Thyroid gland (tissue), 4 donors: Measurements from ENCODE around the gene CD200. TPM values are rescaled to one million over a fixed set of nuclear protein-coding genes. Genes with fewer than 3 reads are reported as not detected.
A peak's percentile ranks its signal among the peaks of the same experiment; 100 is the strongest.

Experiments
- DNase-seq, 2 donors: peaks; one replicate each; pipeline ENCODE4 v3.0.0-alpha.2; 2019
- H3K27ac ChIP-seq, 3 donors: fragments of 200-600 bp; sonication (generic); 1 replicate in 2 of 3; 2 replicates in 1 of 3; pipeline ENCODE4 v1.5.1; 2016 to 2019; ENCODE audit warnings: mild to moderate bottlenecking in 1 of 3, moderate library complexity in 1 of 3
- H3K27me3 ChIP-seq: fragments of 200-600 bp; sonication (generic); one replicate; pipeline ENCODE4 v1.5.1; 2019
- H3K36me3 ChIP-seq, 2 donors: fragments of 200-600 bp; sonication (generic); one replicate each; pipeline ENCODE4 v1.5.1; 2016 to 2019
- H3K4me1 ChIP-seq, 2 donors: fragments of 200-600 bp; sonication (generic); one replicate each; pipeline ENCODE4 v1.5.1; 2017 to 2019
- H3K4me3 ChIP-seq, 3 donors: fragments of 200-600 bp; sonication (generic); replicated peaks in 1 of 3; 1 replicate in 2 of 3; 2 replicates in 1 of 3; pipeline ENCODE4 v1.5.1; 2016; ENCODE audit warnings: mild to moderate bottlenecking in 1 of 3
- H3K9me3 ChIP-seq: fragments of 200-600 bp; sonication (generic); one replicate; pipeline ENCODE4 v1.5.1; 2017
- CTCF ChIP-seq, 6 experiments: fragments of 200-600 bp in 3 of 6; fragments of 450-650 bp in 3 of 6; sonication (generic) in 3 of 6; IDR thresholded peaks; one replicate each; pipeline ENCODE4 v1.5.1; 2016 to 2019; ENCODE audit warnings: antibody characterized with exemption in 6 of 6, mild to moderate bottlenecking in 2 of 6, inconsistent platforms in 1 of 6, moderate library complexity in 1 of 6
- POLR2A ChIP-seq, 2 donors: fragments of 450-650 bp; IDR thresholded peaks; one replicate each; pipeline ENCODE4 v1.6.1; 2017; ENCODE audit warnings: antibody characterized with exemption in 2 of 2, mild to moderate bottlenecking in 2 of 2, moderate library complexity in 1 of 2
- WGBS, 2 donors: methylation state at CpG; one replicate each; pipeline ENCODE4 v1.1.5; 2017; 5-methylcytosine and 5-hydroxymethylcytosine counted together
- intact Hi-C: fragments of 100-400 bp; cut with DNase I; formaldehyde crosslinking; loops from one replicate; pipeline ENCODE4 v1.15.1; 2023
- total RNA-seq, 4 donors: library from RNA; depleted of rRNA; stranded (reverse); fragments of >200 nt; gene quantifications; one replicate each; pipeline ENCODE4 v1.2.3, GENCODE V29; 2016

Gene CD200
- total RNA-seq, 4 donors from 2014 or later: 13.2 to 18.7 (median 15.8) TPM

- 81% methylated on average over 2 of the region's 2 CpGs for WGBS, 2 donors
- H3K27me3 ChIP-seq: no peaks in the 10 kb centered on the region
- TF ChIP-seq POLR2A (IDR thresholded peaks at IDR 0.05) (no peak), CTCF (IDR thresholded peaks at IDR 0.05) (no peak)
Measured at GRCh38 chr3:112350018-112350810, 17.3 kb downstream of the CD200 start.

DNA sequence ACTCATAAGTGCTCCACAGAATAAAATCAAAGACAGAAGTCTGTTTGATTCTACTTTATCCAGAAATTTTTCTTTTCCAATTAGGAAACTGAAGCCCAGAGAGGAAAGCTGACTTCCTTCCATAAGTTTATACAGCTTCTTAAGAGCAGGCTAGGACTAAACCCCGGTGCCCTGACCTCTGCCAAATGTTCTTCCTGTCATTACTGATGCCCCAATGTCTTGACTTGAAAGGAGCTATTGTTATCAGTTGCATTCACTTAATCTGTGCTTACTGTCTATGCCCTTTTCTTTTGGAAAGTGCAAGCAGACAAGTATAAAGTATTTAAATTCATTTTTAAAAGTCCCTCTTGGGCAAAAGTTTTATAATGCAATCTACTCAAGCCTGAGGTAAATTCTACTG is 18.1 kb downstream of the CD200 start:
- WGBS, 2 donors: 53 to 73% methylated on average over 1 of the region's 1 CpG
- no peaks in the 10 kb centered on the region for H3K27me3 ChIP-seq
- no peaks in the 10 kb centered on the region for H3K9me3 ChIP-seq
- DNase-seq: no peak
- H3K36me3 ChIP-seq: peaks cover 0 to 5% of the 10 kb centered on the region in 2 donors
- TF ChIP-seq CTCF (IDR thresholded peaks at IDR 0.05): no peak
- TF ChIP-seq POLR2A (IDR thresholded peaks at IDR 0.05): no peak
- H3K4me3 ChIP-seq: no peak overlapping the region
- H3K4me1 ChIP-seq: peaks cover 11 to 14% of the 10 kb centered on the region in 2 donors
- H3K27ac ChIP-seq: peak overlapping the region in 1 of 3 donors; percentile 53
- intact Hi-C loops: no loop called here

More at GRCh38 chr3:112350018-112350810, 17.3 kb downstream of the CD200 start:
- Histone ChIP-seq H3K9me3 (no peaks in the 10 kb centered on the region), H3K27ac (peak overlapping the region in 1 of 3 donors; percentile 53), H3K4me3 (no peak overlapping the region), H3K36me3 (peaks cover 0 to 12% of the 10 kb centered on the region in 2 donors), H3K4me1 (peaks cover 11 to 14% of the 10 kb centered on the region in 2 donors)
- intact Hi-C loops: no loop called here
- DNase-seq: no peak

GRCh38 chr3:112351823-112352222 is 18.9 kb downstream of the CD200 start:
- 63 to 74% methylated on average over 2 of the region's 2 CpGs for WGBS, 2 donors
- no peaks in the 10 kb centered on the region for H3K9me3 ChIP-seq
- no peak for DNase-seq
- H3K27me3 ChIP-seq: no peaks in the 10 kb centered on the region
- H3K27ac ChIP-seq: peak overlapping the region in 1 of 3 donors; percentile 53
- no peak overlapping the region for H3K4me3 ChIP-seq
- peaks cover 11 to 14% of the 10 kb centered on the region in 2 donors for H3K4me1 ChIP-seq
- TF ChIP-seq POLR2A (IDR thresholded peaks at IDR 0.05) (no peak), CTCF (IDR thresholded peaks at IDR 0.05) (no peak)
- no peaks in the 10 kb centered on the region for H3K36me3 ChIP-seq
- intact Hi-C loops: no loop called here

DNA sequence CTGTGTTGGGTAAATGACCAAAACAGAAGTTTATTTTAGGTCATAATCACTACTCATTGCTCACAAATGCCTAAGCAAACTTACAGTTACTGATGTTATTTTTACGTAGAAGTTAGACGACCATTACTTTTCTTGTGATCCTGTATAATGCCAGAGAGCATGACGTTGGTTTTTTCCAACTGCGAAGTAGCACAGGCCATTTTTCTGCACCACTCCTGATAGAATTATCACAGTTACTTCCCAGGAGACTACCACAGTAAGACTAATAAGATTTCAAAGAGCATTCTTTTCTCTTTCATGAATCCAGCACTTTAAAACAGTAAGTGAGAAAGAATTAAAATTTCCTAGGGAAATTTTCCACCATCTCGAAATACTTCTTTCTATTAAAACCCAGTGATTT is 19.8 kb downstream of the CD200 start:
- intact Hi-C loops: no loop called here
- no peak for DNase-seq
- Histone ChIP-seq H3K36me3 (no peaks in the 10 kb centered on the region), H3K27ac (peak overlapping the region in 2 of 3 donors; percentile 13 to 53), H3K4me1 (peaks cover 11 to 14% of the 10 kb centered on the region in 2 donors), H3K9me3 (no peaks in the 10 kb centered on the region), H3K4me3 (no peak overlapping the region), H3K27me3 (no peaks in the 10 kb centered on the region)
- 63 to 72% methylated on average over 5 of the region's 5 CpGs for WGBS, 2 donors
- TF ChIP-seq CTCF (IDR thresholded peaks at IDR 0.05): no peak
- TF ChIP-seq POLR2A (IDR thresholded peaks at IDR 0.05): no peak

DNA sequence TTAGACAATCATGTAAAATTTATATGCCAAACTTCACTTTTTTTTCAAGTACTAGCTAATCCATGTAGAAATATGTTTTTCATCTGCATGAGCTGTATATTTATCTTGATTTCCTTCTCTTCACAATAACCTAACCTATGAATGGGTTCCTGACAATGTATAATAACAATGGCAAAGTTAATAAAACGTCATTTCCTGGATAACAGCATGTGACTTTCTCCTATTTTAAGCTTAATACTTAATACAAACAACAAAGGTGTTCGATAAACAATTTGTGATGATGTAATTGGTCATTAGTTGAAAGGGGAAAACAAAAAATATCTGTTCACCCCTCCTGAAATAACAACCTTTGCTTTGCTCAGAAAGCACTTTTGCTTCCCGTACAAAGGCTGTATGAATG is 20.4 kb downstream of the CD200 start:
- peak overlapping the region in 1 of 3 donors; percentile 53 for H3K27ac ChIP-seq
- H3K4me3 ChIP-seq: no peak overlapping the region

More for the DNA sequence above, 20.4 kb downstream of the CD200 start:
- no peak for DNase-seq
- 80 to 83% methylated on average over 3 of the region's 3 CpGs for WGBS, 2 donors
- no peaks in the 10 kb centered on the region for H3K27me3 ChIP-seq
- H3K36me3 ChIP-seq: no peaks in the 10 kb centered on the region
- H3K4me1 ChIP-seq: peaks cover 14 to 16% of the 10 kb centered on the region in 2 donors
- TF ChIP-seq POLR2A (IDR thresholded peaks at IDR 0.05) (no peak), CTCF (IDR thresholded peaks at IDR 0.05) (no peak)
- intact Hi-C loops: no loop called here
- no peaks in the 10 kb centered on the region for H3K9me3 ChIP-seq
